ENCODE measurements around the gene FDX2. TPM values are rescaled to one million over a fixed set of nuclear protein-coding genes. Genes with fewer than 3 reads are reported as not detected.

Gene FDX2
- total RNA-seq, 1 donor from 2014 or later: 16.0 TPM

Other genes with a start within 250 kb of the FDX2 start
- 0.20 TPM for gene SHFL, start 229.7 kb downstream of the FDX2 start, total RNA-seq (ENCODE audit: unreplicated experiment)
- not detected for gene ANGPTL6, start 213.3 kb downstream of the FDX2 start, total RNA-seq (ENCODE audit: unreplicated experiment)
- gene PPAN, start 209.7 kb downstream of the FDX2 start, total RNA-seq (ENCODE audit: unreplicated experiment): 44.5 TPM
- 21.6 TPM for gene P2RY11, start 204.3 kb downstream of the FDX2 start, total RNA-seq (ENCODE audit: unreplicated experiment)
- 155 TPM for gene EIF3G, start 196.1 kb downstream of the FDX2 start, total RNA-seq (ENCODE audit: unreplicated experiment)
- gene DNMT1, start 121.1 kb downstream of the FDX2 start, total RNA-seq (ENCODE audit: unreplicated experiment): 129 TPM
- gene S1PR2, start 84.7 kb downstream of the FDX2 start, total RNA-seq (ENCODE audit: unreplicated experiment): 12.5 TPM
- gene MRPL4, start 63.8 kb downstream of the FDX2 start, total RNA-seq (ENCODE audit: unreplicated experiment): 42.8 TPM
- not detected for gene ICAM1, start 44.9 kb downstream of the FDX2 start, total RNA-seq (ENCODE audit: unreplicated experiment)
- not detected for gene ICAM4, start 29.1 kb downstream of the FDX2 start, total RNA-seq (ENCODE audit: unreplicated experiment)
- gene ICAM5, start 26.1 kb downstream of the FDX2 start, total RNA-seq (ENCODE audit: unreplicated experiment): 3.6 TPM
- gene ZGLP1, start 6.2 kb downstream of the FDX2 start, total RNA-seq (ENCODE audit: unreplicated experiment): 9.4 TPM
- gene RAVER1, start 17.5 kb upstream of the FDX2 start, total RNA-seq (ENCODE audit: unreplicated experiment): 24.8 TPM
- gene ICAM3, start 23.6 kb upstream of the FDX2 start, total RNA-seq (ENCODE audit: unreplicated experiment): 2.0 TPM
- gene TYK2, start 64.6 kb upstream of the FDX2 start, total RNA-seq (ENCODE audit: unreplicated experiment): 90.4 TPM
- 128 TPM for gene CDC37, start 87.5 kb upstream of the FDX2 start, total RNA-seq (ENCODE audit: unreplicated experiment)
- 5.7 TPM for gene PDE4A, start 104.5 kb upstream of the FDX2 start, total RNA-seq (ENCODE audit: unreplicated experiment)
- gene KEAP1, start 187.3 kb upstream of the FDX2 start, total RNA-seq (ENCODE audit: unreplicated experiment): 44.1 TPM
- not detected for gene S1PR5, start 201.4 kb upstream of the FDX2 start, total RNA-seq (ENCODE audit: unreplicated experiment)
- 56.1 TPM for gene ATG4D, start 227.9 kb upstream of the FDX2 start, total RNA-seq (ENCODE audit: unreplicated experiment)
- gene KRI1, start 250.0 kb upstream of the FDX2 start, total RNA-seq (ENCODE audit: unreplicated experiment): 24.1 TPM

Data from glutamatergic neuron (in vitro differentiated cells).